Measurements from ENCODE around the gene QDPR.

The QDPR gene

DNA sequence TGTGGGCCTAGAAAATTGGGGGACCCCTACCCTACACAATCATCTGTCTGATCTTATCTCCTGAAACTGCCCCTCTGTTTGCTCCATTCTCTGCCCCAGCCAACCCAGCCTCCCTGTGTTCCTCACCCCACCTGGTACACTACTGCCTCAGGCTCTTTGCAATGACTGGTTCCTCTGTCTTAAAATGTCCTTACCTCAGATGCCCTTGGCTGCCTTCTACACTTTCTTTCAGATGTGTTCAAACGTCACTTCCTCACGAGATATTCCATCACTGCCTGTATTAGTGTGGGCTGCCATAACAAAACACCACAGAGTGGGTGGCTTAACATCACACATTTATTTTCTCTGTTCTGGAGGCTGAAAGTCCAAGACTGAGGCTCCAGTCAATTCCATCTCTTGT is 29.2 kb downstream of the QDPR start:
- TF ChIP-seq ZNF8 (CRISPR knock-in tag; IDR thresholded peaks at IDR 0.05) (no peak), ARNTL (CRISPR knock-in tag; IDR thresholded peaks at IDR 0.05; ENCODE audit: borderline replicate concordance, low read depth) (no peak), TOX (CRISPR knock-in tag; IDR thresholded peaks at IDR 0.05; ENCODE audit: borderline replicate concordance) (no peak), OSR1 (CRISPR knock-in tag; IDR thresholded peaks at IDR 0.05) (no peak), ZNF565 (CRISPR knock-in tag; conservative IDR thresholded peaks at IDR 0.05; ENCODE audit: low read depth) (no peak), ISL1 (CRISPR knock-in tag; IDR thresholded peaks at IDR 0.05) (no peak), SNAI2 (CRISPR knock-in tag; IDR thresholded peaks at IDR 0.05) (no peak), BACH2 (CRISPR knock-in tag; IDR thresholded peaks at IDR 0.05; ENCODE audit: borderline replicate concordance) (no peak), GLIS3 (CRISPR knock-in tag; IDR thresholded peaks at IDR 0.05) (no peak), ESRRG (CRISPR knock-in tag; IDR thresholded peaks at IDR 0.05) (no peak), ZFP30 (CRISPR knock-in tag; IDR thresholded peaks at IDR 0.05) (no peak), ZC3H10 (CRISPR knock-in tag; IDR thresholded peaks at IDR 0.05) (no peak), TCF4 (CRISPR knock-in tag; IDR thresholded peaks at IDR 0.05; ENCODE audit: borderline replicate concordance) (no peak)
- TF ChIP-seq, protein P1, sequence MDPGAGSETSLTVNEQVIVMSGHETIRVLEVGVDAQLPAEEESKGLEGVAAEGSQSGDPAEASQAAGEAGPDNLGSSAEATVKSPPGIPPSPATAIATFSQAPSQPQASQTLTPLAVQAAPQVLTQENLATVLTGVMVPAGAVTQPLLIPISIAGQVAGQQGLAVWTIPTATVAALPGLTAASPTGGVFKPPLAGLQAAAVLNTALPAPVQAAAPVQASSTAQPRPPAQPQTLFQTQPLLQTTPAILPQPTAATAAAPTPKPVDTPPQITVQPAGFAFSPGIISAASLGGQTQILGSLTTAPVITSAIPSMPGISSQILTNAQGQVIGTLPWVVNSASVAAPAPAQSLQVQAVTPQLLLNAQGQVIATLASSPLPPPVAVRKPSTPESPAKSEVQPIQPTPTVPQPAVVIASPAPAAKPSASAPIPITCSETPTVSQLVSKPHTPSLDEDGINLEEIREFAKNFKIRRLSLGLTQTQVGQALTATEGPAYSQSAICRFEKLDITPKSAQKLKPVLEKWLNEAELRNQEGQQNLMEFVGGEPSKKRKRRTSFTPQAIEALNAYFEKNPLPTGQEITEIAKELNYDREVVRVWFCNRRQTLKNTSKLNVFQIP (CRISPR knock-in tag; IDR thresholded peaks at IDR 0.05; ENCODE audit: borderline replicate concordance, low read depth): no peak
- TF ChIP-seq, protein P2, sequence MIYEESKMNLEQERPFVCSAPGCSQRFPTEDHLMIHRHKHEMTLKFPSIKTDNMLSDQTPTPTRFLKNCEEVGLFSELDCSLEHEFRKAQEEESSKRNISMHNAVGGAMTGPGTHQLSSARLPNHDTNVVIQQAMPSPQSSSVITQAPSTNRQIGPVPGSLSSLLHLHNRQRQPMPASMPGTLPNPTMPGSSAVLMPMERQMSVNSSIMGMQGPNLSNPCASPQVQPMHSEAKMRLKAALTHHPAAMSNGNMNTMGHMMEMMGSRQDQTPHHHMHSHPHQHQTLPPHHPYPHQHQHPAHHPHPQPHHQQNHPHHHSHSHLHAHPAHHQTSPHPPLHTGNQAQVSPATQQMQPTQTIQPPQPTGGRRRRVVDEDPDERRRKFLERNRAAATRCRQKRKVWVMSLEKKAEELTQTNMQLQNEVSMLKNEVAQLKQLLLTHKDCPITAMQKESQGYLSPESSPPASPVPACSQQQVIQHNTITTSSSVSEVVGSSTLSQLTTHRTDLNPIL (CRISPR knock-in tag; IDR thresholded peaks at IDR 0.05; ENCODE audit: low read depth): no peak
- TF ChIP-seq, protein P3, sequence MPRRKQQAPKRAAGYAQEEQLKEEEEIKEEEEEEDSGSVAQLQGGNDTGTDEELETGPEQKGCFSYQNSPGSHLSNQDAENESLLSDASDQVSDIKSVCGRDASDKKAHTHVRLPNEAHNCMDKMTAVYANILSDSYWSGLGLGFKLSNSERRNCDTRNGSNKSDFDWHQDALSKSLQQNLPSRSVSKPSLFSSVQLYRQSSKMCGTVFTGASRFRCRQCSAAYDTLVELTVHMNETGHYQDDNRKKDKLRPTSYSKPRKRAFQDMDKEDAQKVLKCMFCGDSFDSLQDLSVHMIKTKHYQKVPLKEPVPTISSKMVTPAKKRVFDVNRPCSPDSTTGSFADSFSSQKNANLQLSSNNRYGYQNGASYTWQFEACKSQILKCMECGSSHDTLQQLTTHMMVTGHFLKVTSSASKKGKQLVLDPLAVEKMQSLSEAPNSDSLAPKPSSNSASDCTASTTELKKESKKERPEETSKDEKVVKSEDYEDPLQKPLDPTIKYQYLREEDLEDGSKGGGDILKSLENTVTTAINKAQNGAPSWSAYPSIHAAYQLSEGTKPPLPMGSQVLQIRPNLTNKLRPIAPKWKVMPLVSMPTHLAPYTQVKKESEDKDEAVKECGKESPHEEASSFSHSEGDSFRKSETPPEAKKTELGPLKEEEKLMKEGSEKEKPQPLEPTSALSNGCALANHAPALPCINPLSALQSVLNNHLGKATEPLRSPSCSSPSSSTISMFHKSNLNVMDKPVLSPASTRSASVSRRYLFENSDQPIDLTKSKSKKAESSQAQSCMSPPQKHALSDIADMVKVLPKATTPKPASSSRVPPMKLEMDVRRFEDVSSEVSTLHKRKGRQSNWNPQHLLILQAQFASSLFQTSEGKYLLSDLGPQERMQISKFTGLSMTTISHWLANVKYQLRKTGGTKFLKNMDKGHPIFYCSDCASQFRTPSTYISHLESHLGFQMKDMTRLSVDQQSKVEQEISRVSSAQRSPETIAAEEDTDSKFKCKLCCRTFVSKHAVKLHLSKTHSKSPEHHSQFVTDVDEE (CRISPR knock-in tag; IDR thresholded peaks at IDR 0.05): no peak
- TF ChIP-seq, protein P4, sequence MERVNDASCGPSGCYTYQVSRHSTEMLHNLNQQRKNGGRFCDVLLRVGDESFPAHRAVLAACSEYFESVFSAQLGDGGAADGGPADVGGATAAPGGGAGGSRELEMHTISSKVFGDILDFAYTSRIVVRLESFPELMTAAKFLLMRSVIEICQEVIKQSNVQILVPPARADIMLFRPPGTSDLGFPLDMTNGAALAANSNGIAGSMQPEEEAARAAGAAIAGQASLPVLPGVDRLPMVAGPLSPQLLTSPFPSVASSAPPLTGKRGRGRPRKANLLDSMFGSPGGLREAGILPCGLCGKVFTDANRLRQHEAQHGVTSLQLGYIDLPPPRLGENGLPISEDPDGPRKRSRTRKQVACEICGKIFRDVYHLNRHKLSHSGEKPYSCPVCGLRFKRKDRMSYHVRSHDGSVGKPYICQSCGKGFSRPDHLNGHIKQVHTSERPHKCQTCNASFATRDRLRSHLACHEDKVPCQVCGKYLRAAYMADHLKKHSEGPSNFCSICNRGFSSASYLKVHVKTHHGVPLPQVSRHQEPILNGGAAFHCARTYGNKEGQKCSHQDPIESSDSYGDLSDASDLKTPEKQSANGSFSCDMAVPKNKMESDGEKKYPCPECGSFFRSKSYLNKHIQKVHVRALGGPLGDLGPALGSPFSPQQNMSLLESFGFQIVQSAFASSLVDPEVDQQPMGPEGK (CRISPR knock-in tag; IDR thresholded peaks at IDR 0.05; ENCODE audit: borderline replicate concordance): no peak
- TF ChIP-seq, protein P5, sequence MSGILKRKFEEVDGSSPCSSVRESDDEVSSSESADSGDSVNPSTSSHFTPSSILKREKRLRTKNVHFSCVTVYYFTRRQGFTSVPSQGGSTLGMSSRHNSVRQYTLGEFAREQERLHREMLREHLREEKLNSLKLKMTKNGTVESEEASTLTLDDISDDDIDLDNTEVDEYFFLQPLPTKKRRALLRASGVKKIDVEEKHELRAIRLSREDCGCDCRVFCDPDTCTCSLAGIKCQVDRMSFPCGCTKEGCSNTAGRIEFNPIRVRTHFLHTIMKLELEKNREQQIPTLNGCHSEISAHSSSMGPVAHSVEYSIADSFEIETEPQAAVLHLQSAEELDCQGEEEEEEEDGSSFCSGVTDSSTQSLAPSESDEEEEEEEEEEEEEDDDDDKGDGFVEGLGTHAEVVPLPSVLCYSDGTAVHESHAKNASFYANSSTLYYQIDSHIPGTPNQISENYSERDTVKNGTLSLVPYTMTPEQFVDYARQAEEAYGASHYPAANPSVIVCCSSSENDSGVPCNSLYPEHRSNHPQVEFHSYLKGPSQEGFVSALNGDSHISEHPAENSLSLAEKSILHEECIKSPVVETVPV (CRISPR knock-in tag; IDR thresholded peaks at IDR 0.05): no peak
- no peak for ATAC-seq

DNA sequence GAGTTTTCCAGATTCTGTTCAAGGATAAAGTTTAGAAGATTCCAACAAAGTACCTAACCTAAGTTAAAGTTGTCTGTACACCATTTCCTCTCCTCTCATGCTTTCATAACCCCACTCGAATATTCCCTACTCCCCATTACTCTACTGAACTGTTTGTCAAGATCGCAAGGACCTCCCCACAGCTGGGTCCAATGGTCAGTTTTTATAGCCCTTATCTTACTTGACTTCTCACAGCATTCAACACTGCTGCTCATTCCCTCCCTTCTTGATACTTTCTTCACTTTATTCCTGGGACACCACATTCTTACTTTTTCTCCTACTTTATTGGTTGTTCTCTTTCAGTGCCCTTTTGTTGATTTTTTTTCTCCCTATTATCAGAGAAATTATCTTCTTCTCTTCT is 30.9 kb downstream of the QDPR start:
- no peak for ATAC-seq
- no peak for TF ChIP-seq ISL1 (CRISPR knock-in tag; IDR thresholded peaks at IDR 0.05)
- TF ChIP-seq, protein P1 (CRISPR knock-in tag; IDR thresholded peaks at IDR 0.05; ENCODE audit: borderline replicate concordance, low read depth): no peak

DNA sequence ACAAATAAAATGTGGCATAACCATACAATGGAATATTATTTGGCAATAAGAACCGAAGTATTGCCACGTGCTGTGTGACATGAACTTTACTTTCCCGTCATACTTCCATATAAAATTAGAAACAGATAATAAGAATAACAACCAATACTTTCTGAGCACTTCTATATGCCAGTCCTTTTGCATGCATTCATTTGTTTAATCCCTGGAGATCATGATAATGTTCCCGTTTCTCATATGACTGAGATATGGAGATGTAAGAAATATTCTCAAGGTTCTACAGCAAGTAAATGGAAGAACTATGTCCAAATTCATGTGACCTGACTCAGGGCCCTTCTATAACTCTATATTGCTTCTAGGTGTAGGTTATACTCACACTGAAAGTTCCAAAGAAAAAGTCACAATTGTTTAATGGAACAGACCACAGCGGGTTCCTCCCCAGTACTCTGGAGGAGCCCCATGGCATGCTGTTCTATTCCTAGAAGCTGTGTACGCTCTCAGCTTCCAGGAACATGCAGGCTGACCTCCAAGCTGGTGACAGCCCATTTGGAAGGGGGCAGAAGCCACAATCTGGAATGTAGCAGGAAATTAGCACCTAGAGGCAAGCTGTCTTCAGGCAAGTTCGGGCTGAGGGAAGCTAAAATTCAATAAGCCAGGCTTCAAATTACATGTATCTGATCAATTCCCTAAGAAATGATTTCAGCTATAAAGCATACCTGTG is 31.5 kb downstream of the QDPR start:
- ATAC-seq: no peak
- no peak for TF ChIP-seq BACH2 (CRISPR knock-in tag; IDR thresholded peaks at IDR 0.05; ENCODE audit: borderline replicate concordance)
